Heart right ventricle (tissue), 16 donors: ENCODE data around the gene TSHB. TPM values are rescaled to one million over a fixed set of nuclear protein-coding genes. Genes with fewer than 3 reads are reported as not detected.

Experiments
- ATAC-seq, 8 donors: fragments of 200-7000 bp; cut with Tn5 transposase; one replicate each; pipeline ENCODE4 v1.9.1; 2020; ENCODE audit warnings: mild to moderate bottlenecking in 8 of 8, moderate library complexity in 8 of 8, moderate number of reproducible peaks in 1 of 8
- DNase-seq, 2 donors: peaks; one replicate each; pipeline ENCODE4 v3.0.0-alpha.2; 2020
- H3K27ac ChIP-seq, 10 donors: fragments of 200-600 bp; sonication (generic) in 2 of 10; one replicate each; pipeline versions ENCODE4 v1.5.0 to v1.8.0; 2020 to 2022; ENCODE audit warnings: mild to moderate bottlenecking in 3 of 10
- H3K27me3 ChIP-seq, 7 donors: fragments of 200-600 bp; one replicate each; pipeline ENCODE4 v1.8.0; 2021 to 2022; ENCODE audit warnings: mild to moderate bottlenecking in 2 of 7
- H3K36me3 ChIP-seq, 9 donors: fragments of 200-600 bp; sonication (generic) in 1 of 9; one replicate each; pipeline versions ENCODE4 v1.5.0 to v1.8.0; 2020 to 2022; ENCODE audit warnings: mild to moderate bottlenecking in 2 of 9
- H3K4me1 ChIP-seq, 9 donors: fragments of 200-600 bp; sonication (generic) in 1 of 9; one replicate each; pipeline versions ENCODE4 v1.5.0 to v1.8.0; 2020 to 2022; ENCODE audit warnings: mild to moderate bottlenecking in 4 of 9
- H3K4me3 ChIP-seq, 10 donors: fragments of 200-600 bp; sonication (generic) in 2 of 10; one replicate each; pipeline versions ENCODE4 v1.5.0 to v1.8.0; 2020 to 2022; ENCODE audit warnings: mild to moderate bottlenecking in 7 of 10, moderate library complexity in 2 of 10
- H3K9me3 ChIP-seq, 11 donors: fragments of 200-600 bp in 10 of 11; sonication (generic) in 2 of 11; one replicate each; pipeline versions ENCODE4 v1.5.0 to v1.8.0; 2013 to 2022; ENCODE audit warnings: mild to moderate bottlenecking in 2 of 11, control low read depth in 1 of 11, moderate library complexity in 1 of 11
- CTCF ChIP-seq, 9 donors: fragments of 200-600 bp; sonication (generic) in 2 of 9; IDR thresholded peaks; one replicate each; pipeline versions ENCODE4 v1.5.0 to v1.8.0; 2021 to 2022; ENCODE audit warnings: antibody characterized with exemption in 9 of 9, mild to moderate bottlenecking in 5 of 9, moderate library complexity in 1 of 9
- WGBS, 2 donors: extraction: QIAGEN DNeasy Blood & Tissue Kit; methylation state at CpG; one replicate each; pipeline ENCODE4 v1.1.7; 2013; ENCODE audit warnings: inconsistent platforms in 1 of 2; 5-methylcytosine and 5-hydroxymethylcytosine counted together
- intact Hi-C, 10 donors: fragments of 100-400 bp; cut with DNase I; formaldehyde crosslinking; loops; one replicate each; pipeline versions ENCODE4 v1.11.1 to v1.14.2; 2022
- polyA plus RNA-seq, 2 donors: library from polyadenylated mRNA; stranded (reverse); fragments of 200-250 nt; gene quantifications; one replicate each; pipeline ENCODE4 v1.2.3, GENCODE V29; 2013
- total RNA-seq, 10 donors: library from RNA; stranded (reverse); fragmentation: NEBNext Ultra II Directional in 3 of 10; extraction: Animal tissue kit (Norgen Biotek cat#: 25700) in 3 of 10; gene quantifications; one replicate each; pipeline versions ENCODE4 v1.2.1 to v1.2.4, GENCODE V29; 2021 to 2023
- donor health status: Arrhythmogenic right ventricular cardiomyopathy.
- donor health status: ischemic (EF 13 %, LVEDD 7.1; RV severe dilation, severe dysfunction).
- donor health status: healthy with polysubstance abuse.
- donor health status: DM: no; HTN: yes; CAD: no.
- donor health status: DM: no; HTN: no; CAD: no.
- donor health status: ischemic (EF 25% LVEDD 6.9; RV normal size, moderate dysfunction).
- donor health status: ischemic (EF 25% LVEDD 5.7; RV mildly dilated, moderate dysfunction).
- donor health status: healthy.
- donor health status: DM: yes; HTN: yes; CAD: no.
- donor health status: Ischemic cardiomyopathy.
- donor health status: ischemic (EF 35%, LVEDD 5.7; RV mildly dilated, moderate dysfunction).
- donor health status: nonischemic (EF 11% LVEDD 7.7; RV severe dilation, severe dysfunction).
- donor health status: DM: yes; HTN: yes; CAD: no.
- donor health status: PGD.
- donor health status: ischemic (EF 29% LVEDD 5.4; RV normal size, mild dysfunction).
- donor health status: nonischemic (EF 23%, LVEDD 6.1; RV moderate dilation, normal function).

Gene TSHB
- total and polyA plus RNA-seq, 12 donors: not detected

GRCh38 chr1:115046751-115047150 is 17.1 kb downstream of the TSHB start:
- TF ChIP-seq CTCF (IDR thresholded peaks at IDR 0.05): no peak
- Histone ChIP-seq H3K4me1 (no peaks in the 10 kb centered on the region), H3K4me3 (no peak overlapping the region), H3K9me3 (peaks cover 0 to 9% (median 0%) of the 10 kb centered on the region in 11 donors), H3K27ac (no peak overlapping the region), H3K27me3 (no peaks in the 10 kb centered on the region), H3K36me3 (peaks cover 0 to 33% (median 0%) of the 10 kb centered on the region in 9 donors)
- ATAC-seq (no peak), DNase-seq (no peak)
- intact Hi-C loops: no loop called here

- ATAC-seq: no peak
- Histone ChIP-seq H3K36me3 (peaks cover 0 to 32% (median 0%) of the 10 kb centered on the region in 9 donors), H3K9me3 (no peaks in the 10 kb centered on the region), H3K4me3 (no peak overlapping the region), H3K27ac (no peak overlapping the region), H3K4me1 (no peaks in the 10 kb centered on the region), H3K27me3 (no peaks in the 10 kb centered on the region)
- TF ChIP-seq CTCF (IDR thresholded peaks at IDR 0.05): no peak
- WGBS, 2 donors: 85 to 91% methylated on average over 5 of the region's 5 CpGs
- intact Hi-C loops: loop anchor here in 8 of 10 donors (2.0 to 5.0 kb wide), 5 partner anchors 40 to 75 kb away; no protein-coding TSS in a partner anchor
- no peak for DNase-seq
These were observed 22.2 kb downstream of the TSHB start for GRCh38 chr1:115051850-115052249.

GRCh38 chr1:115052454-115053083 is 22.9 kb downstream of the TSHB start:
- DNase-seq: peak in 1 of 2 donors; percentile 35
- H3K27ac ChIP-seq: no peak overlapping the region
- 43 to 48% methylated on average over 9 of the region's 9 CpGs for WGBS, 2 donors
- intact Hi-C loops: loop anchor here in 8 of 10 donors (2.0 to 5.0 kb wide), 5 partner anchors 40 to 75 kb away; no protein-coding TSS in a partner anchor
- H3K9me3 ChIP-seq: no peaks in the 10 kb centered on the region
- H3K27me3 ChIP-seq: no peaks in the 10 kb centered on the region
- peak; percentile 44 to 87 (median 84) for TF ChIP-seq CTCF (IDR thresholded peaks at IDR 0.05)
- no peak overlapping the region for H3K4me3 ChIP-seq
- peaks cover 0 to 34% (median 0%) of the 10 kb centered on the region in 9 donors for H3K36me3 ChIP-seq
- peak in 5 of 8 donors; percentile 55 to 78 (median 69) for ATAC-seq
- no peaks in the 10 kb centered on the region for H3K4me1 ChIP-seq

GRCh38 chr1:115056395-115056798 is 26.8 kb downstream of the TSHB start:
- DNase-seq (no peak), ATAC-seq (peak in 1 of 8 donors; percentile 39)
- Histone ChIP-seq H3K9me3 (no peaks in the 10 kb centered on the region), H3K27me3 (no peaks in the 10 kb centered on the region), H3K4me3 (no peak overlapping the region), H3K4me1 (peaks cover 0 to 2% (median 0%) of the 10 kb centered on the region in 9 donors), H3K36me3 (peaks cover 0 to 34% (median 0%) of the 10 kb centered on the region in 9 donors), H3K27ac (no peak overlapping the region)
- WGBS, 2 donors: 37 to 53% methylated on average over 9 of the region's 9 CpGs
- TF ChIP-seq CTCF (IDR thresholded peaks at IDR 0.05): no peak
- intact Hi-C loops: loop anchor here in 1 of 10 donors (5.0 kb wide), 1 partner anchor 56 kb away; no protein-coding TSS in a partner anchor
